ENCODE measurements around the gene NUMB.

Gene NUMB

DNA sequence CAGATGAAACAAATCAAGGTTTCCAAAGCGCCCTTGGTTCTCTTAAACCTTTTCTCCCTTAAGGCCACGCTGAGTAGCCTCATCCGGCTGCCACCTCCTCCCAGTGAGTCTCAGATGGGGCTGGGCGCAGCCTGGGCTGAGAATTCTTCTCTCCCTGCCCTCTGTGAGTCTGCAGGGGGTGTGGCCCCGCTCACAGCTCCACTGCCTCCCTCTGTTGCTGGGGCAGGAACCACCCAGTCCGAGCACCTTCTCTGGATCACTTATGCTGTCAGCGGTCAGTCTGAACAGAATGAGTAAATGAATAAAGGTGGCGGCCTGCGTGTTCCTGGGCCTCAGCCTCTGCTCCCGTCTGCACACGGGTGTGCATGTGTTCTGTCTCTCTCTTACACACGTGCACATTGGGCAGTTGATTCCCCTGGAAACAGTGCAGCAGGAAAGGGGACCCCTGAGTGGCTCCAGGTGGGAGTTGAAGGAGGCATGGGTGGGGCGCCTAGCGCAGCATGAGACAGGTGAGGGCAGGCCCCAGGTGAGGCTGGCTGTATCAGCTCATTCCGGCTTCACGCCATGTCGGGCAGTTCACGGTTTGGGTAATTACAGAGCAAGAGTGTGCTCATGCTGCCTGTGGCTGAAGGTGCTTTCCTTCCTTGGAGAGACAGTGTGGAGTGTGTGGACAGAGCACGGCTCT lies 216.7 kb downstream of the NUMB start:
- DNase-seq = no peak

DNA sequence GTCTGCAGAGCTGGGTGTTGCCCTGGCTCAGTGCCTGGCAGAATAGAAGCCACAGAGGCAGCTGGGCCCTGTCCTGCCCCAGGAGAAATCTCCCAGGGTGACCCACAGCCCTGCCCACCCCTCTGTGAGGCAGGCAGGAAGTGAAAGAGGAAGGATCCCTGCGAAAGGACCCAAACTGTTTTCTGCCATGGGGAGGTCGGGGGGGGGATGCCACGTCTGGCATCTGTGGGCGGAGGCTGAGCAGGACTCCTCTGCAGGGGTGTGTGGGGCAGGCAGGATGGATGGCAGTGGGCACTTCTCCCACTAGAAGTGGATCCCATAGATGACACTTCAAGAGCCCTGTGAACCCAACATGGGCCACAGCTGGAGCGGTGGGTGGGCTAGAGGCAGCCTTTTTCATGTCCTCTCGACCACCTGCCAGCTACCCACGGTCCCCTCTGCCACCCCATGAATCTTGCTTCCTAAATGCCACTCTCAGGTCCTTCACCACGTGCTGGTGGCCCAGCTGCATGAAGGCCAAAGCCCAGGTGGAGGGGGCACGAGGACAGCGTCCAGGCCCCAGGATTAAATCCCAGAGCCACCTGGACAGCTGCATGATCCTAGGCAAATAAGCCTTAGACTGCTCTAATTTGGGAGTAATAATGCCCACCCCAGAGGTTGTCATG lies 217.4 kb downstream of the NUMB start:
- no peak for DNase-seq

DNA sequence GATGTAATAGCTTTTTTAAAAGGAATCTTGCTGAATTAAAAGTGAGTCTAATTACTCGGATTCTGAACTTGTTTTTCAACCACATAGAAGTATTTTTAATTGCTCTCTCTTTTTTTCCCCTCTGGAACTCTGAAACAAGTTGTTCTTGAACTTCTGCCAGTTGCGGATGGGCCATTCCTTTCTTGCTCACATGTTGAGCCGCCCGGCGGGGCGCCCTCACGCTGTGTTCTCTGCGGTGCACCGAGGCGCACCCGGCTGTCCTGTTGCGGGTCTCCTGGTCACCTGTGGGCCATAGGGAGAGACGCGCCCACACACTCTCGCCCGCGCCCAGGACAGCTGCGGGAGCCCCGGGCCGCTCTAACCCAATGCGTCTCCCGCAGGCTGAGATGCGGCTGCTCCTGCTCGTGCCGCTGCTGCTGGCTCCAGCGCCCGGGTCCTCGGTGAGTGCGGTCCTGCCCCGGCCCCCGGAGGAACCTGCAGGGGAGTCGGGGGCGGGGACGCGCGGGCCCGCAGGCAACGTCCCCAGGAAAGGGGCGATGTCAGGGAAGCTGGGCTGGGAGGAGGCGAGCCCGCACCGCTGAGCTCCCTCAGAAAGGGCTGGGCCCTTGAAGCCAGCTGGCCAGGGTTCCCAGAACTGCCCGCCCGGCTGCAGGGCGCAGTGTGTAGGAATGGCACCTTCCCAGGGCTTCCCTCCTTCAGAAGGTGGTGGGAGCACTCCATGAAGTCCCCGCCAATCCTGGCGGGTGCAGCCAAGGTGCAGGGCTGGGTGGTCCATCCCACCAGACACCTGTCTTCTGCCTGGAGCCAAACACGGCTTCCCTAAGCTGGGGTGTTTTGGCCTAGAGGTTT lies 218.7 kb downstream of the NUMB start:
- peak; percentile 66 for DNase-seq

DNA sequence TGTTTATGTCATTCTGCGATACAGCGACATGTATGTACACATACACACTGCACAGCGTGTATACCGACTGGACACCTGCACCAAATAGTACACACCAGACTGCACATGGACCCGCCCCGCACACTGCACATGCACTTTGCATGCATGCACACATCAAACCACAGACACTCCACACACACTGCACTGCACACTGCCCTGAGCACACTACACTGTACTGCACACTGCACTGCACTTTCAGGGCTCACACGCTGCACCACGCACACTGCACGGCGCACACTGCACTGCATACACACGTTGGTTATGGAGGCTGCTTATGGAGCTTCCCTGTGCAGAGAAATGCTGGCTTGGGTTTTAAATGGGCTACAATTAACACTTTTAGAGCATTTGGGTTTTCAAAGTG lies 219.4 kb downstream of the NUMB start:
- DNase-seq = no peak

DNA sequence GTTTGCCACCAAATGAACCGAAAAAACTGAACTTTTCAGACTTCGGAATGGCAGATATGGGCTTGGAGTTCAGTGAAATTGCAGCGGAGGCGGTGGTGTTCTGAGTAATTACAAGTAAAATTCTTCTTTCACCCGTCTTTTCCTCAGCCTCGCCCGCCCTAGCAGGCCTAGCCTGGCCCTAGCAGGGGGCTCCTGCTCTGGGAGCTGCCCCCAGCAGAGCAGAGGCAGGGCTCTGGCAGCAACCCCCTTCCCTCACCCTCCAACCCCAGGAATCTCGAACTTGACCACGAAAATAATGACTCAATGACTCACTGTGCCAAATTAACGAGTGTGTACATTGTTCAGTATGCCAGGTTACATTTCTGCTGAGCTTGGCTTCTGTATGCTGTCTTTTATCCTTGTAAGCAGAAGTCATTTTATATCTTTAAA lies 219.9 kb downstream of the NUMB start:
- DNase-seq = peak; percentile 89

DNA sequence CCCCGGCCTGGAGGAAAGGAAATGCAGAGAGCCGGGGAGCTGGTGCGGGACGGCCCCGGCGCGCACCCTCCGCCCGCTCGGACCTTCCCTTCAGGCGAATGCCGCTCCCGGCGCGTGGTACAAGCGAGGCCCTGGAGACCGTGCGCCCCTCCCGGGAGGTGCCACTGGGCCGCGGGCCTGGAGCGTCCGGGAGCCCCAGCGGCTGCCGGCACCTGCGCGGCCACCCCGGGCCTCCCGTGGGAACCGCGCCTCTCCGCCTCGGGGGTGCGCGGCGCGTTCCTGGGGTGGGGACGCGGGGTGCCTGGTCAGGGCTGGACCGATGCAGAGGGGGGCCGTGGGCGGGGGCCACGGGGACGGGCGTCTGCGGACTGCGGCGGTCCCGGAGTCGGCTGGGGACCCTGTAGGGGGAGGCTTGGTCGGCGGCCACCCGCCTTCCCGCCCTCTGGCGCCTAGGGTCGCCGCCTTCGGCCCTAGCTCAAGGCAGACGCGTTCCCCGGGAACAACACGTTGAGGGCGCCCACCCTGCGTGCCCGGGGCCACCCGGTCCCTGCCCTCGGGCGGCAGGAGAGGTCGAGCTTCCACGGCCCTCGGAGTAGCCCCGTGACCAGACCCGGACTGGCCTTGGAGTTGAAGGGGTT lies 220.4 kb downstream of the NUMB start:
- no peak for DNase-seq

DNA sequence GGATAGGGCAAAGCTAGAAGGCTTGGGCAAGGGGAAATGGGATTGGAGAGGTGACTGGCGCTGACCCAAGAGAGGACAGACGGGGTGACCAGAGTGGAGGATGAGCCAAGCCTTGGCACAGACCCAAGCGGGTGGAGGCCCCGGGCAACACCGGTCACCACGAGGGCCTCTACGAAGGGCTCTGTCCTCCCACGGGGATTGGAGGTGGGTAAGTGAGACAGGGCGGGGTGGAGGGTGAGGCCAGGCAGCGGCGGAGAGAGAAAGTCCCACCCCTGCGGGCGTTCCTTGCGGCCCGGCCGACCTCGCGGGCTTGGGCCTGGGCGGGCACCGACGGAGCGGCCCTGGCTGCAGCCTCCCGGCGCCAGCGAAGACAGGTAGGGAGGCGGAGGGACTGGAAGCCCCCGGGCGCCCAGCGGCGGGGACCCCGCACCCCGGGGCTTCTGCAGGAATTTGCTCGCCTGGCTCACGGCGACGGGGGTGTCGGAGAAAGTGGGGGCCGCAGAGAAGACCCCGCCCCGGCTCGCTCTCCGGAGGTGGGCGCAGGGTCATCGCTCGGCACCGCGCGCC lies 221.0 kb downstream of the NUMB start, which contains the start of gene PAPLN:
Gene PAPLN, plus strand, starts transcription at position 288 of the 567 bp plus-strand sequence. CDS start 2,273 bp downstream, outside the sequence.
- no peak for DNase-seq

DNA sequence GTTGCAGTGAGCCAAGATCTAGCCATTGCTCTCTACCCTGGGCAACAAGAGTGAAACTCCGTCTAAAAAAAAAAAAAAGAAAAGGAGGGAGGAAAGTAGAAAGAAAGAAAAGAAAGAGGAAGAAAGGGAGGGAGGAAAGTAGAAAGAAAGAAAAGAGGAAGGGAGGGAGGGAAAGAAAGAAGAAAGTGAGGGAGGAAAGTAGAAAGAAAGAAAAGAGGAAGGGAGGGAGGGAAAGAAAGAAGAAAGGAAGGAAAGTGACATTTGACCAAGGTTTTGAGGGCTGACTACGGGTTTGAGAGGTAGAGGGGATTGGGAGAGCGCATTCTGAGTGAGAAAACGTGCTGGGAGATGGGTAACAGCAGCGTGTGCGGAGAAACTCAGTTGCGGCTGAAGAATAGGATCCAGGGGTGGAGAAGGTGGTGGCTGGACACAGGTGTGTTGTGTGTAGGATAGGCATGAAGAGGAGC lies 221.6 kb downstream of the NUMB start:
- DNase-seq = no peak

DNA sequence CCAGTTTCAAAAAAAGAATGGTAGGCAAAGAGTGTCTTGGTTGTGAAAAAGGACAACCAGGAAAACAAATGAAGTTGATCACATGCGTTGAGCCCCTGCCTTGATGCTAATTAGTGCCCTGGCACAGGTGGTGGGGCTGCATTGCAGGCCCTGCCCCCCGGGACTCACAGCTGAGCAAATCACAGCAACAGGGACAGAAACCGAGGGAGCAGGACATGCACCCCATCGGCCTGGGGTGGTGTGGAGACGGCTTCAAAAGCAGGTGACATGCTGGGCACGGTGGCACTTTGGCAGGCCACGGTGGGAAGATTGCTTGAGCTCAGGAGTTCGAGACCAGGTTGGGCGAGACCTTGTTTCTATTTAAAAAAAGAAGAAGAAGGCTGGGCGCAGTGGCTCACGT lies 222.2 kb downstream of the NUMB start:
- DNase-seq = no peak

DNA sequence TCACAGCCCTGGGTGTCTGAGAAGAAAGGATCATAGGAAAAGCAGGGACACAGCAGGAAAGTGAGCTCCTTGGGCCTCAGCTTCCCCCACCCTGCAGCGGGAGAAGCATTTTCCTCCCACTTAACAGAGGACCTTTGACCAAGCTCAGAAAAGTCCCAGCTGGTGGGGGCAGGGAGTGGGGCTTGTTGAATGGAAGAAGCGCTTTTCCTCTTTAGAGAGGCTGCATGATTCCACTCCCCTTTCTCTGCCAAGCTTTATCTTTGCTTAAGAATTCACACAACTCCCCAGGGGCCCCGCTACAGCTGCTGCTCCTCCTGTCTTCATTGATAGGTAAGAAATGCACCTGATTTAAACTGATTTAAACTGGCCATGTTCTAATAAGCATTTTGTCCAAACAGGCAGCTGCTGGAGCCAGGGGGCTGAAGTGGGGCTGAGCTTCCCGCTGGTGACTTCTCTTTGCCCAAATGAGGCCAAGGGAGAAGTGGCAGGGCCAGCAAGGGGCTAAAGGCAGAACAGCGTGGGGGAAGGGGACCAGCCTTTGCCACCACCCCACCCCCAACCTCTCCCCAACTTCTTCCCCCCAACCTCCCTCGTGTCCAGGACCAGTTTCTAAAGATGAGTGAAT lies 222.7 kb downstream of the NUMB start:
- DNase-seq = peak; percentile 42

DNA sequence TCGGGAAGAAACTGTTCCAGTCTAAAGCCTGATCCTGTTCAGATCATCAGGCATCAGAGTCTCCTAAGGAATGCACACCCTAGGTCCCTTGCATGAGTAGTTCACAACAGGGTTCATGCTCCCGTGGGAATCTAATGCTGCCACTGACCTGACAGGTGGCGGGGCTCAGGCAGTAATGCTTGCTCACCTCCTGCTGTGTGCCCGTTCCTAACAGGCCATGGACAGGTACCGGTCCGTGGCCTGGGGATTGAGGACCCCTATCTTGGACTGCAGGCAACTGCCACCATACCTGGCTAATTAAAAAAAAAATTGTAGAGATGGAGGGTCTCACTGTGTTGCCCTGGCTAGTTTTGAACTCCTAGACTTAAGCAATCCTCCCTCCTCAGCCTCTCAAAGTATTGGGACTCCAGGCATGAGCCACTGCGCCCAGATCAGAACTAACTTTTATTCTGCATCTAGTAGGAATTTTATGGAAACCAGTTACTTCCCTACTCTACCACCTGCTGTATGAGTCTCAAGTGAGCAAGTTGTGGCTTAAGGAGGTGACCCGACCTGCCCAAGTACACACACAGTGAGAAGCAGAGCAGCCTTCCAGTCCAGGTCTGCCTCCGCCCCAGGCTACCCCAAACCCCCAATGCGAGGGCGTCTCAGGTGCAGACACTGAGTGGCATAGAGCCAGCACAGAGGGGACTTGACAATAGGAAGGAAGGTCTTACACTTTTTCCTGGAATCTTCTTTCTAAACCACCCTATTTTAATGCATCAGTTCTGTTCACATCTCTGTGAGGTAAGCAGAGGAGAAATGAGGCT lies 223.6 kb downstream of the NUMB start:
- DNase-seq = no peak

DNA sequence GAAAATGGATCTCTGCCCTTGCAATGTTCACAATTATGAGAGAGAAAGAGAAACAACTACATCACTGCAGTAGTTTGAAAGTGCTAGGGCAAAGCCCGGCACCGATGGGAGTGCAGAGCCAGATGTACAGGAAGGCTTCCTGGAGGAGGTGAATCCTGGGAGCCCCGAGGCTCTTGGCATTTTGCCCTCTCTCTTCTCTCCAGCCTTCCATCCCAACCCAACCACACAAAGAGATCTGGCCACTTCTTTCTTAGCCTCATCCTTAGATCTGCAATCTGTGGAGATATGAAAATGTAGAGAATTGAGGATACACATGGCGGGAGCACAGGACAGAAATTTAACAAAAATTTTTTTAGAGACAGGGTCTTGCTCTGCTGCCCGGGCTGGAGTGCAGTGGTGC lies 224.3 kb downstream of the NUMB start:
- no peak for DNase-seq

DNA sequence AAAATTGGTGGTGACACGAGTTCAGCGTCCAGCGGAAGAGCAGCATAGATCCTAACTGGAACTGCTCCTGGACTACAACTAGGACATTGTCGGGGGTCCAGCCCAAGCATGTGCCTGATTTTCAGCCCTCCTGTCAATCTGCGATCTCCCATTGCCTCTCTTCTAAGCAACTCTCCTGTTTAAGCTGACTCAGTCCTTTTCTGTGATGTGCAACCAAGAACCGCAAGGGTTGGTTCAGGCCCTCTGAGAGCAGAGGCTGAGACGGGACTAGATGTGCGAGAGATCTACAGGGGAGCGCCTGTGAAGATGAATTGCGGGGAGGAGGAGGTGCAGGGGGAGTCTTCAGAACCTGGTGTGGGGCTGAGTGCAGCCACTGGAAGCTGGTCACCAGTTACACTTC lies 224.8 kb downstream of the NUMB start:
- DNase-seq = no peak

DNA sequence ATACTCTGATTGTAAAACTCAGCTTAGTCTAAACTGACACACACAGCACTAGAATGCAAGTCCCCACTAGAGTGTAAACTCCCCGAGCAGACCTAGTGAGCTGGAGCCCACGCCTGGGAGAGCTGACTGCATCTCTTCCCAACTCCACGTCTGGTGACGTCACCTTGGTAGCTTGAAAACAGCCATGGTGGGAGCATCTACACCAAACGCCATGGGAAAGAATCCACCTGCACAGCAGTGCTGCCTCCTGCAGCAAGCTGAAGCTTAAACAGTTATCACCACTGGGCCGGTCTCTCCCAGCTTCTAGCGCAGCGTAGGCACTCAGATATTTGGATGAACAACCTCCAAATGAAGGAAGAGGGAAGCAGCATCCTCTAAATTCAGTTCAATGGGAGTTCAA lies 225.4 kb downstream of the NUMB start:
- DNase-seq = no peak

DNA sequence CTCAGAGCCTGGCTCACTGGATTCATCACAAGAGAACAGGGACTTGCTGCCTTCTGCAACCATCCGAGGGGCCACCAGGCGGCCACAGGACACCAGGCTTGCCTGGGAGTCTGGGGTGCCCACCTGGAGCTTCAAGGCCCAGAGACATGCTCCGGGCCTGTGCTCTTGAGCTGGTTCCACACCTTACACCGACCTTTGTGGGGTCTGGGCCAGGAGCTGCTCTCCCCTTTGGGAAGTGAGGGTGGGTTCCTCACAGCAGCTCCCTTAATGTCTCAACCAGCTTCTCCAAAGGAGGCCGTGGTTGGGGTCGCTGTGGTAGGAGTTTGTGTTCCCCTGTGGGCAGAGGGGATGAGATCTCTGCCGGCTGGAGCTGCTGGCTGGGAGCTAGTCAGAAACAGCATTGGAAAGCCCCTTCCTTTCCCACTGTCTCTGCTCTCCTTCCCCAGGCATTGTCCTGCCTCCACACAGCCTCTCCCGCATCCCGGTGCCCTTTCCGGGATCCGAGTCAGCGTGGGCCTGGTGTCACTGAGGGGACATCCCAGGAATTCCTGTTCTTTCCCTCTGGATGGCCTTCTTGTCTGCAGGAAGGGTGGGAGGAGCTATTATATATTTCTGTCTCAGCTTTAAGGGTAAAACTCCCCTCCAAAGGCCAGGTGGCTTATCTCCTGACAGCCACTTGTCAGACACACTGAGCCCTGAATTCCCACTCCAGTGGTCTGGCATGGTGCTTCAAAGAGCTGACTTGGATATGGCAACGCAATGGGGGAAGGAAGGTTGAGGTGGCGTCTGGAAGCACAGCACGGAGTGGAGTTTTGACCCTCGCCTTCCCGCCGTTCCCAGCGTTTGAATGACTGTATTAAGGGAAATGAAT lies 226.1 kb downstream of the NUMB start:
- no peak for DNase-seq

DNA sequence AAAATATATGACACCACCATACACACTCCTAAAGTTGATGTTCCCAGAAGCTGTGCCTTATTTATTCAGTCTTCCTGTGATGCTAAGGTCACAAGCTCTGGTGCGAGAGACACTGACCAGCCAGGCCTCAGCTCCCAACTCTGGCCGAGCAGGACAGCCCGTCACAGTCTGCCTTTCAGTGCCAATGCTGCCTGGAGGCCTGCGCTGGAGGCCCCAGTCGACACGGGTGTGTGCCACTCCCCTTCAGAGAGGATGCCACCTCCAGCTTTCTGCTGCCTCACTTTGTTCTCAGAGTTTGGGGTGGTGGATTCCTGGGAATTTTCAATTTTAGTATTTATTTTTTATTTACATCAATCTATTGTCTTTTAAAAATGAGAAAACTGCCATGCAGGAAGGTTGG lies 228.3 kb downstream of the NUMB start:
- no peak for DNase-seq

DNA sequence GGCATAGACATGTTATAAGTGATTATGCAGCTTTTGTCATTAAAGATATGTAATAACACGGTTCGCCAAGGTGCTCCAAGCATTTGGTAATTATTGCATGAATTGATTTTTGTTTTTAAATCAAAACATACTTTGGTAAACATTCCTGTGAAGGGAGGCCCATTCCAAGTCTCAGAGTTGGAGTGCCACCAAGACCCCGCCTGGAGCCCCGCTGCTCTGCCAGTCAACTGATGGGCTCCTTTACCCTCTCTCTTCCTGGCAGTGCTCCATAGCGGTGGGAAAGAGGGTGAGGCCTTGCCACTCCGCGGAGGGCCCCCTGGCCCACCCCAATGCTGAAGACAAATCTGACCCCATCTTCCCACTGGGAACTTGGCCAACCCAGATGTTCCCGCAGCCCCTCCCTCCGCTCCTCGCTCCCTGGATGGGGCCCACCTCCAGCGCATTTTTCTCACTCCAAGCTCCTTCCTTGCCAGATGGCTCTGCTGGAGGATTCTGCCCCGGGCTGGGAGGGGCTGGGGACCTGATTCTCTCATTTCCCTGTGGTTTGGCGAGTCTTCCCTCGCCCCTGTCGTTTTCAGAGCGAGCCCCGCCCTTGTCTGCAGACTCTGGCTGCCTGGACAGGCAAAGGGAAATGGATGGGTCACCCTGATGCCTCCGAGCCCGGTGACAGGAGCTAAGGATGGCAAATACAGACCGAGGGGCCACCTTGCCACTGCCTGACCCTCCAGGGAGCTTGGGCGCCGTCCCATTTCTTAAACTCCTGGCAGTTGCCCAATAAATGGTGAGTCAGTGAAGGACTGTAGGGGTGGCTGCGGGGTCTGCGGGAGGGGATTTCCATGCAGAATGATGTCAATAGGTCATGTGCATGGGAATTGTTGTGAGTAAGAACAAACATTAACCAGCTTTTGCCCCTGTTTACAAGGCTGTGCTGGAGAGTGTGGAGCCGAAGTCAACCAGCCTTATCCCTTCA lies 230.2 kb downstream of the NUMB start:
- peak; percentile 87 for DNase-seq

DNA sequence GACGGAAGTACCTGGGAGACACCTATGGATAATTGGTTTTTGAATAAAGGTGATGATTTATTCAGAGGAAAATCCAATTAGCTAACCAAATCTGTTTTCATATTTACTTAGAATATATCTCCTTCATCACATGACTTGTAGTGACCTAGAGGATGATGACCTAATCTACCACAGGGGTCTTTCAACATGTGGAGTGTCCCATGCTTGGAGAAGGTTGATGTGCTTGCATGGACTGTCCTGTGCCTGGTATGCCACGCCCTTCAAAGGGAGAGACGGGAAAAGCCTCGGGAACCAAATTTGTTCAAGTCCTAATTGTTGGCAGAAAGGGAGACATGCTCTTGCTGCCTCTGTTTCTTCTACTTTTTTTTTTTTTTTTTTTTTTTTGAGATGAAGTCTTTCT lies 232.8 kb downstream of the NUMB start:
- DNase-seq = no peak
